Measurements from ENCODE around the gene IL20RA.
"Not testable (repeated sequence)": the region's sequence is repeated elsewhere in the genome, so short reads cannot be mapped to it uniquely, and the experiment has no call there.

IL20RA gene, protein sequence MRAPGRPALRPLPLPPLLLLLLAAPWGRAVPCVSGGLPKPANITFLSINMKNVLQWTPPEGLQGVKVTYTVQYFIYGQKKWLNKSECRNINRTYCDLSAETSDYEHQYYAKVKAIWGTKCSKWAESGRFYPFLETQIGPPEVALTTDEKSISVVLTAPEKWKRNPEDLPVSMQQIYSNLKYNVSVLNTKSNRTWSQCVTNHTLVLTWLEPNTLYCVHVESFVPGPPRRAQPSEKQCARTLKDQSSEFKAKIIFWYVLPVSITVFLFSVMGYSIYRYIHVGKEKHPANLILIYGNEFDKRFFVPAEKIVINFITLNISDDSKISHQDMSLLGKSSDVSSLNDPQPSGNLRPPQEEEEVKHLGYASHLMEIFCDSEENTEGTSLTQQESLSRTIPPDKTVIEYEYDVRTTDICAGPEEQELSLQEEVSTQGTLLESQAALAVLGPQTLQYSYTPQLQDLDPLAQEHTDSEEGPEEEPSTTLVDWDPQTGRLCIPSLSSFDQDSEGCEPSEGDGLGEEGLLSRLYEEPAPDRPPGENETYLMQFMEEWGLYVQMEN

DNA sequence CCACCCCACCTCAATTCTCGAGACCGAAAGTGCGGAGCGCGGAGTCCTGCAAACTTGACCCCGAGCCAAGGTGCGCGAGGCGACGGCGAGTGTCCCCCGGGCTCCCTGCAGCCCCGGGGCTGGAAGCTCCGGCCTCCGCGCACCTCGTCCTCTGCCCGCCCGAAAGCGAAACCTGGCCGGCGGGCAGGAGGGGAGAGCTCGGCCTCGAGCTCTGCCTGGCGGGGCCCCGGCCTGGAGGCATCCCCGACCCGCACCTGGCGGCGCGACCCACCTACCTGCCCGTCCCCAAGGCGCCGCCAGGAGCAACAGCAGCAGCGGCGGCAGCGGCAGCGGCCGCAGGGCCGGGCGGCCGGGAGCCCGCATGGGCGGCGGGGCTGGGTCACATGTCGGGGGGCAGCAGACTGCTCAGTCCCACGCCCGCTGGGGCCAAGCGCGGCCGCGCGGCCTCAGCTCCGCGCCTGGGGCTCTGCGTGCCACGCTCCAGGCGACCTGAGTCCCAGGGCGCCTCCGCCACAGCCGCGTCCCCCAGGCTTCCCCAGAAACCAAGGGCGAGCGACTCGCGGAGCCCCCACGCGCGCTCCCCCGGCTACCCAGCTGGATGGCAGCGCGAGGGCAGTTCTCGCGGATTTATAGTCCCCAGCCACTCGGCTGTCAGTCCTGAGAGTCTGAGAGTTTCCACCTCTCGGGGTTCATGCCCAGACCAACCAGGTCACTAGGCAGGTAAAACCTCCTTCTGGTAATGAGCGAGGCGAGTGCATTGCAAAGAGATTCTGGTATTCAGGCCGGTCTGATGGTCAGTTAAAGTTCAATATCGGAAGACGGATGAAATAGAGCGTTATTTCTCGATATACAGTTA, at the start of gene IL20RA:
IL20RA (minus strand) TSS at position 600 of the 856 bp plus-strand sequence; CDS start at position 363, 237 bp downstream.
- DNase-seq (ENCODE audit: low read depth in 2 of 2): no peak

DNA sequence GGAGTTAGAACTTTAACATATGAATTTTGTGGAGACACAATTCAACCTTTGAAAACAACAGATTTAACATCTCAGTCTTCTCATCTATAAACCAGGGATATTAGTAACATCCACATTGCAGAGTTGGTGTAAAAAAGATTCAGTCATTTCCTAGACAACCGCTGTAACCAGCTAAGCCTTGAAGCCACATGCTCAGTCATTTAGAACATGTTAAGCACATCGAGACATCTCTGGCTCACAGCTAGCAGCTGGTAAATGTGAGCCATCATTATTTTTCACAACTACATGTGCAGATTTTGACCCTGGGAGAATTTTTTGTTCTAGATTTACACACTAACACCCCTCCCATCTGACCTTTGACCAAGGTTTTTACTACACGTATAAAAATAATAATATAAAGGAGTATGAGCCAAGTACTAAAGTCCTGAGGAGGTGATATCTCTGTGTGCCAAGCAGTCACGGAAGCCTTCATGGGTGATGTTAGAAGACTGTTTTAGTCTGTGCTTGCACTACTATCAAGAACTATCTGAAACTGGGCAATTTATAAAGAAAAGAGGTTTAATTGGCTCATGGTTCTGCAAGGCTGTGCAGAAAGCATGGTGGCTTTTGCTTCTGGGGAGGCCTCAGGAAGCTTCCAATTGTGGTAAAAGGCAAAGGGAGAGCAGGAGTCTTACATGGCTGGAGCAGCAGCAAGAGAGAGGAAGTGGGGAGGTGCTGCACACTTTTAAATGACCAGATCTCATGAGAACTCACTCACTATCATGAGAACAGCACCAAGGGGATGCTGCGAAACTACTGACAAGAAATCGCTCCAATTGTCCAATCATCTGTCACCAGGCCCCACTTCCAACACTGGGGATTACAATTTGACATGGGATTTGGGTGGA, 48.7 kb upstream of the IL20RA start:
- no peak for DNase-seq (ENCODE audit: low read depth in 2 of 2)

DNA sequence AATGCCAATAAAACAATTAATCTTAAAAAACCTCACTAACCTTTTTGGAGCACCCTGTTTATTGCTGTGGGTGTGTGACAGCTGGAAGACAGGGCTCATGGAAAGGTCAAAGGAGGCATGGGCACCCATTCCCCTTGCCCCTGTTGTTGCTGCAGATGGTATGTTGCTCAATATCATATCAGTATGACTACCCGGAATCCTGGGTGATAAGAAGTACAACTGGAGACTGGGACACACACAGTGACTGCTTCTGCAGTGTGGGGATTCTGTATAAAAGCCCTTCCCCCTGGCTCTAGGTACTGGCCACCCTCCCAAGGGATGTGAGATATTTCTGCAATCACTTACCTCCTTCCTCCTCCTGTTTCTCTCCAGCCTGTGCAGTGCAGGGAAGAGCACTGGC, 47.3 kb upstream of the IL20RA start:
- no peak for DNase-seq (ENCODE audit: low read depth in 2 of 2)

DNA sequence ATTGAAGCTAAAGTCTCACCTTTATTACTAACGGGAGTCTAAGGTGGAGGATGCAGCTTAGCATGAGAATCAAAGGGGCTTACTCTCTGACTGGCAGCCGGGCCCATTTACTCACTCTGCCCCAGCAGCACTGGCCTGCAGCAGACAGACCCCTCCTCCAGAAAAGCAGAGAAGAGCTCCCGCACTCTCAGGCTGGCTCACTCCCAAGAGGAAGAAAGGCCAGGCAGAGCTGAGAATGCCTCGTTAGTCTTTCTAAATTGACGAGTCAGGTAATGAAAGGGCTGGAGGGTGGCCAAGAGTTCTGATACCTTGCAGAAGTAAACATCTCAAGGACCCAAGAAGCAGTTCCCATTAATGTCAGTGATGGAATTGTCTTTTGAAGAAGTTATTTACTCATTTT, 44.5 kb upstream of the IL20RA start:
- no peak for DNase-seq (ENCODE audit: low read depth in 2 of 2)

DNA sequence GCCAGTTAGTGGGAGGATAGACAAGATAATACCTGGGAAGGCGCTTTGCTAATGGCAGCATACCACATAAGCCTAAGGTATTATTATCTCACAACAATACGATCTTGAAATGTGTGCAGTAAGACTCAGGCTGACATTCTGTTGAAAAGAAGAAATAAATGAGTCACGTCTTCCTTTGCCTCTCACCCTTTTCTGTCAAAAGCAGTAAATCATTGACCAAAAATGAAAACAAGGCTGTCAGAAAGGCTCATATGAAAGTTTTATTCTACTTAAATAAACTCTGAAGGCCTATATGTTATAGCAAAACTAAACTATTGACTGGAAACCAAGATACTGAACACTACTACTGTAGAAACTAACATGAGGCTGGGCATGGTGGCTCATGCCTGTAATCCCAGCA, 43.1 kb upstream of the IL20RA start:
- DNase-seq (ENCODE audit: low read depth in 2 of 2): no peak

DNA sequence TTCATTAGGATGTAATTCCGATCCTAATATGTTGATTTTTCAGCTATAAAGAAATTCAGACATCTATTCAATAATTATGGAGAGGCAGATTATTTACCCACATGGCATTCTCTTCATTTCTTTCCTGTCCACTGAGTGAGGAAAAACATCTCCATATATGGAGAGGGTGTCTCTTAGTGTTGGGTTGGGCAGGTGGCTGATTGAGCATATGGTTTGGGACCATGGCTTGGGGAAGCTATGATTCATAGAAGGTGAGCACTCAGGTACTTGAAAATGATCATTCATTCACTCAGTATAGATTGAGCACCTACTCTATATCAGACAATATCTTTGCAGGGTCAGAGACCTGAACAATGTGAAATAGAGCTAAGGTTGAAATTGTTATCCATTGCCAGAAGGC, 41.3 kb upstream of the IL20RA start:
- DNase-seq (ENCODE audit: low read depth in 2 of 2): no peak

DNA sequence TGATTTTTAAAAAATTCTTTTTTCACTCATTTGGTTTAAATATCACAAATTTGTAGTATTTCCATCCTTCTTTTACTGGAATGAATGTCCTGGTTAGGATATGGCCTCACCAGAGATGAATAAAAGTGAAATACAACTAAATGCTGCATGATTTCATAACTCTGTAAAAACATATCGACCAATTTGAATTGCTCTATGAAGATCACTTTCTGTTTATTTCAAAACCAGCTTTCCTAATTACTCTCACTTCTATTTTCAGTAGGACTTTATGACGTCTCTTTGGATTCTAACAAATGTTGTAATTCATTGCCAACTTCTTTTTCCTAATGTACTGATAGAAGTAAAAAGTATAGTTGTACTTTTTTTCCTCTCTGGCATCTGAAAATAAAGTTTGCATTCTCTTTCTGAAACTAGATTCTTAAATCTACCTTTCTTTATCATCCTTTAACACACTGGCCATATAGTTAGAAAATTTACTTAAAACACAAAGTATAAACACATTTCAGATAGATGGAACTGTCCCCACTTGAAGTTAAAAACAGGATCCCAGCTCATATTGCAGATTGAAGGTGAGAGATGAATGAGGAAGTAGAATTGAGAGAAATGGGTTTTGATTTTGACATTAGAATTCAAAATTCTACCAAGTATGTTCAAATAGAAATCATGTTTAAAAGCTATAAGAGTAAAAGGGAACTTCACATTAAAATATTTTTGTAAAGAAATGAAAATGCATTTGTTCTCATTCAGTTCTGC, 40.3 kb upstream of the IL20RA start:
- no peak for DNase-seq (ENCODE audit: low read depth in 2 of 2)

DNA sequence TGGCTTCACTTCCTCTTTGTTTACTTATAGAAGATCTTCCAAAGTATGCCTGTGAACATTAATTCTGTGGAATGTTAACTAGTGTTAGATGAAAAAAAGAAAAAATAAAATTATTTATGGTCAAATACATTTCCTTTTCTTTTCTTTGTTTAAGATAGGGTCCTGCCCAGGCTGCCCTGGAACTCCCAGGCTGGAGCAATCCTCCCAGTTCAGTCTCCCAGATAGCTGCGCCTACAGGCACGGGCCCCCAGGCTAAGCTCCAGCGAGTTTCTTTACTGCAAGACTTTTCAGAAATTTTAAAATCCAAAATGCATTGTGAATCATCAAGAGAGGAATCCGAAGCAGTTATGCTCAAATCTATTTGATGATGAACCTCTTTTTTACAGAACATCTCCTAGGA, 39.3 kb upstream of the IL20RA start:
- DNase-seq (ENCODE audit: low read depth in 2 of 2): no peak

DNA sequence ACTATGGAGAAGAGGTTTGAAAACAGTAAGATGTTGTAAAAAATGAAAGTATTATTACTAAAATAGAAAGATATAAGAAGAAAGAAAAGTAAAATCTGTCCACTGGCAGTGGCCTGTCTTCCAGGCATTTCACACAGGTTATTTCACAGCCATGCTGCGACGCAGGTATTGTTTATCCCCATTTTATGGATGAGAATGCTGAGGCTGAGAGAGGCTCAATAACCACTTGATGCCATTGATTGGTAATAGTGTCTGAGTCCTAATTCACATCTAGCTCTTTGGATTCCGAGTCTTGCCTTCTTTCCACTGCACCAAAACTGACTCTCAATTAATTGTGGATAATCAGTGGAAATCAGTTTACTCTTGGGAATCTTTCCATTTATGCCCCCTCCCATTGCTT, 37.2 kb upstream of the IL20RA start:
- DNase-seq (ENCODE audit: low read depth in 2 of 2): no peak

DNA sequence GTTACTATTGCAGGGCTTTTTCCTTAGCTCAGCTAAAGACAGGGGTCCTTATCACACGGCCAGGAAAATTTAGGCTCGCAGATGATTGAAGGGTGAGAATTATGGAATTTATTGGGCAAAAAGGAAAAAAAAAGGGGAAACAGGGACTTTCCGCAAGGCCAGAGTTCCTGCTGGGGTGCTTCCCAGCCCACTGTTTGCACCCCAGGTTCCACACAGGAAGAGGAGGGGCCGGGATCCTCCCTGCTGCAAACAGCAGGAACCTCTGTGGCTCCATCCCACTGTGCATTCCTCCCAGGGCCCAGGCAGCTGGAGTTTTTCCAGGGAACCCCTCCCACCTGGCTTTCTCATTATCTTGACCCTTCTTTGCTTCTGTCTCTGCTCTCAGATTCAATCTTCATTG, 35.9 kb upstream of the IL20RA start:
- DNase-seq (ENCODE audit: low read depth in 2 of 2): no peak

DNA sequence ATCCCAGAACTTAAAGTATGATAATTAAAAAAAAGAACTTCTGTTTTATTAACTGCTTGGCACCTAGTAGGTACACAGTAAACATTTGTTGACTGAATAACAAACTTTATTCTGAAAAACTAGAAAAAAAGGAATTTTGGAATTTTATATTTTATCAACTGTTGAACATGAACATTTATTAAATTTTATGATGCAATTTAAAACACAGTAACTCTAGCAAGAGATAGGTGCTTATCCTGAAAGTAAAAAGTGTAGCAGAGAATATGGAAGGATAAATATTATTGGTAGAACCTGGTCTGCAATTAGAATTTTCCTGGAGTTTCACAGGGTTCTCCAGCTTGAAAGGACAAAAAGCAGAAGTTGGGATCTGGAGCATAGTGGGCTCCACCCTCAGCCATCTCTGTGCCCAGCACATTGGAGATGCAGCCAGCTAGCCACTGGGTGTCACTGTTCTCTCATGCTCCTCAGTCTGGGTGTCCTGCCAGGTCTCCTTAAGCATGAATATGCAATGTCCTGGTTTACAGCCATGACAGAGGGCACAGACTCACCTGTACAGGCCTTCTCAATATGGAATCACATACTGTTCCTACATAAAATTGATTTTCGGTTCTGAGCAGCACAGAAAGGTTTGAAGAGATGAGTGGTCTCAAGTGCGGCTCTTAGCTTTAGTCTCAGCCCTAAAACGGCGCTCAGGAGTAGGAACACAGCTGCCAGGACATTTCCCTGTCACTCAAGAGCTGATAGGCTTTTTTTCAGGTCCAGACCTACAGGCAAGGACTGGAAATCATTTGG, 31.7 kb upstream of the IL20RA start:
- DNase-seq (ENCODE audit: low read depth in 2 of 2): peak; percentile 19 to 24

DNA sequence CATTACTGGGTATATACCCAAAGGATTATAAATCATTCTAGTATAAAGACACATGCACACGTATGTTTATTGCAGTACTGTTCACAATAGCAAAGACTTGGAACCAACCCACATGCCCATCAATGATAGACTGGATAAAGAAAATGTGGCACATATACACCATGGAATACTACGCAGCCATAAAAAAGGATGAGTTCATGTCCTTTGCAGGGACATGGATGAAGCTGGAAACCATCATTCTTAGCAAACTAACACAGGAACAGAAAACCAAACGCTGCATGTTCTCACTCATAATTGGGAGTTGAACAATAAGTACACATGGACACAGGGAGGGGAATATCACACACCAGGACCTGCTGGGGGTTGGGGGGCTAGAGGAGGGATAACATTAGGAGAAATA, 31.0 kb upstream of the IL20RA start:
- DNase-seq (ENCODE audit: low read depth in 2 of 2): not testable (repeated sequence)

DNA sequence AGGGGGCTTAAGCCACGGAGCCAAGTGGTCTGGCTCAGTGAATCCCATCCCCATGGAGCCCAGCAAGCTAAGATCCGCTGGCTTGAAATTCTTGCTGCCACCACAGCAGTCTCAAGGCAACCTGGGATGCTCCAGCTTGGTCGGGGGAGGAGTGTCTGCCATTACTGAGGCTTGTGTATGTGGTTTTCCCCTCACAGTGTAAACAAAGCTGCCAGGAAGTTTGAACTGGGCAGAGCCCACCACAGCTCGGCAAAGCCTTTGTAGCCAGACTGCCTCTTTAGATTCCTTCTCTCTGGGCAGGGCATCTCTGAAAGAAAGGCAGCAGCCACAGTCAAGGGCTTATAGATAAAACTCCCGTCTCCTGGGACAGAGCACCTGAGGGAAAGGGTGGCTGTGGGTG, 25.5 kb upstream of the IL20RA start:
- DNase-seq (ENCODE audit: low read depth in 2 of 2): no peak

DNA sequence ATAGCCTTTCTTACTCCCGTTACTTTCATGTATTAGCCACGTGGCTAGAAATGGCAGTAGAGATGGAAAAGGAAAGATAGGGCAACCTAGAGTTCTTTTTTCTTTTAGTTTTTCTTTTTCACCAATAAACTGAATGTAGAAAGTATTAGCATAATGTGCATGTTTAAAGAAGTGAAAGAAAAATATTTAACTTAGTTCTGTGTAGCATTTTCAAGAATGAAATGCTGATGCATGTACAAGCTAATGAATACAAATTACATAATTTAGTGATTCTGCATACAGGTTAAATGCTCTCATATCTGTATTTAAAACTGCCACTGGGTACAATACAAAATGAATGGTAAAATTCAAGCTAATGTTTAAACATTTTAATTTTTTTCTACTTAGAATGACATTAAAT, 22.6 kb upstream of the IL20RA start:
- no peak for DNase-seq (ENCODE audit: low read depth in 2 of 2)

DNA sequence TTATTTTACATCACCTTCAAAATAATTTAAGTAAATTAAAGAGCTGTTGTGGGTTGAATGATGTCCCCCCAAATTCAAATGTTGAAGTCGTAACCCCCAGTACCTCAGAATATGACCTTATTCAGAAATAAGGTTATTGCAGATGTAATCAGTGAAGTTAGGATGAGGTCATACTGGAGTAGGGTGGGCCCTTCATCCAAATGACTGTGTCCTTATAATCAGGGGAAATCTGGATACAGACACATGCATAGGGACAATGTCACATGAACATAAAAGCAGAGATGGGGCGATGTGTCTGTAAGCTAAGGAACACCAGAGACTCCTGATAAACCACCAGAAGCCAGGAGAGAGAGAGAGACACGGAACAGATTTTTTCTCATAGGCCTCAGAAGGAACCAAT, 13.3 kb upstream of the IL20RA start:
- DNase-seq (ENCODE audit: low read depth in 2 of 2): no peak

DNA sequence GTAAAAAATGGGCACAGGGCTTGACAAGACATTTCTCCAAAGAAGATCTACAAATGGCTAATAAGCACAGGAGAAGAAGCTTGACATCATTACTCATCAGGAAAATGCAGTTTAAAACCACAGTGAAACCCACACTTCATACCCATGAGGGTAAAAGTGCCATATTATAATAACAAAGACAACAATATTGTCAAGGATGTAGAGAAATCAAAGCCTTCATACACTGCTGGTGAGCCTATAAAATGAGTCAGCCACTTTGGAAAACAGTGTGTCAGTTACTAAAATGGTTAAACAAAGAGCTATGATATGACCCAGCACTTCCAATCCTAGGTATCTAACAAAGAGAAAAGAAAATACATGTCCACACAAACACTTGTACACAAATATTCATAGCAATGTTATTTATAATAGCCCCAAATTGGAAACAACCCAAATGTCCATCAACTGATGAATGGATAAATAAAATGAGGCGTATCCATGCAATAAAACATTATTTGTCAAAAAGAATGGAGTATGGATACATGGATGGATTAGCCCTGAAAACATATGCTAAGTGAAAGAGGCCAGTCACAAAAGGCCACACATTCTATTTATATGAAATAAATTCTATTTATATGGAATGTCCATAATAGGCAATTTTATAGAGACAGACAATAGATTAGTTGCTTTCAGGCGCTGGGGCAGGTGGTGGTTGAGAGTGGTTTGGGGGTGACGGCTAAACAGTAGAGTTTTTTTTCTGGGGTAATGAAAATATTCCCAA, 11.5 kb upstream of the IL20RA start:
- DNase-seq (ENCODE audit: low read depth in 2 of 2): no peak

DNA sequence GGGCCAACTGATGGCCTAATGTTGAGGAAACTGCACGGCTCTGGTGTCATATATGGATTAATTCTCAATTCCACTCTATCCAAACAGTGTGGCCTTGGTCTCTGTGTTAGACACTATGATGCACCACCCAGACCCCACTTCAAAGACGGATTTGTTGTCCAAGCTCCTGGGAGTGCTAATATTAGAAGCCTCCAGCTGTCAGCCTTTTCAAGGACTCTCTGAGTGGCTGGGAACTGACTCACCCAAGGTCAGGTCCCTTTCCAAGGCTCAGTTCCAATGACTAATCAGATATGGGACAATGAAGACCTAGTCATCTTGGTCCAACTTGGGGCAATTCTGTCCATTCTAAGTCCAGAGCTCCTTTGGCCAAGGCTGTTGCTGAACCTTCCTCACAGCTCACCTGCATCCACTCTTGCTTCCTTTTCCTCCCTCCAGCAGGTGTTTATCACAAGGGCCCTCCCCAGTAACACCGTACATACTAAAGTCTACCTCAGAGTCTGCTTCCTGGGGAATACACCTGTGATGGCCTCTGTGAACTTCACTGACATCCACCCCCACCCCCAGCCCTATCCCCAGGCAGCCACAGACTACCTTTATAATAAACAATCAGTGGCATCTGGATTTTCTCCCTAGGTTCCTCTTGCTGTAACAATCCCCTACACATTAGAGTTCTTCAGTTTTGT, 7.2 kb upstream of the IL20RA start:
- no peak for DNase-seq (ENCODE audit: low read depth in 2 of 2)

DNA sequence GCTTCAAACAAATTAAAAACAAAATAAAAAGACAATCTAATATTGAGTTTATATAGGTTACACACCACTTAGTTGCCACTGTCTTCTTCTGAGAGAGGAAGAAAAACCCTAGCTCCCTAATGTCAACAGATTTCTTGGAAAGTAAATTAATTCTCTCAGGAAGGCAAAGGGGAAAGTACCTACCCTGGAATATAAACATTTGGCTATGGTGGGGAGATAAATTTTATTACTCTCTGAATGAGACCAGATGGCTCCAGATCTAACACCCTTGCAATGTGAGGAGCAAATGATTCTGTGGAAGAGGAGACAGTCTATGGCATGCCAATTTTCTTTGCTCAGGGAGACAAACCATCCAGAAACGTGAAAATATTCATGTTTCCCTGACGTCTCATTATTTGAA, 4.3 kb upstream of the IL20RA start:
- no peak for DNase-seq (ENCODE audit: low read depth in 2 of 2)

DNA sequence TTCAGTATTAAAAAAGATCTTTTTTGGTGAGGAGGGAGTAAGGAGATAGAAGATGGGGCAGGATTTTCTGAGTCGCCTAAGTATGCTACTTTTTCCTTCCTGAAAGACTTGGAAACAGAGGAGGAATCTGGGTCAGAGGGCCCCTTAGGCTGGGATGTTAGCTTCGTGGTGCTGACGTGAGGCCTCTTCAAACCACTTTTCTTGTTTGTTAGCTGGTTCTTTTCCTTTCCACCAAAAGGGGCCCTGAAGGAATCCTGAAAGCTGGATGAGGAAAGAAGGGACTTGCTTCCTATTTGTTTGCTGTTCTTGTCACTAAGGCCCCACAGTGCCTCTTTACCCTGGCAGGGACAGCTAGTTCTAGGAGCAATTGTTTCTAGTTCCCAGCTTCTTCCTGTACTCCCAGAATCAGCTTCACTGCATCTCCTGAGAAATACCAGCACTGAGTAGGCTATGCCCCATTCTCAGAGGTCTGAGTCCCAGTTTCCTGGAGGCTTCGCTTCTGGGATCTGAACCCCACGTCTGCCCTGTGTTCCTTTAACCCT, 2.2 kb upstream of the IL20RA start:
- no peak for DNase-seq (ENCODE audit: low read depth in 2 of 2)
